Vagina (tissue), 2 donors: ENCODE data around the gene MICAL3. TPM values are rescaled to one million over a fixed set of nuclear protein-coding genes. Genes with fewer than 3 reads are reported as not detected.

Experiments
- DNase-seq, 2 donors: peaks; one replicate each; pipeline ENCODE4 v3.0.0-alpha.2; 2017; ENCODE audit errors: extremely low spot score in 2 of 2
- H3K27ac ChIP-seq: fragments of 200-600 bp; sonication (generic); one replicate; pipeline ENCODE4 v1.5.1; 2019
- H3K27me3 ChIP-seq: fragments of 200-600 bp; sonication (generic); one replicate; pipeline ENCODE4 v1.5.1; 2019
- H3K36me3 ChIP-seq, 2 donors: fragments of 200-600 bp; sonication (generic); one replicate each; pipeline ENCODE4 v1.5.1; 2017 to 2019
- H3K4me1 ChIP-seq: fragments of 200-600 bp; sonication (generic); one replicate; pipeline ENCODE4 v1.5.1; 2019
- H3K4me3 ChIP-seq, 2 donors: fragments of 200-600 bp; sonication (generic); 1 replicate in 1 of 2; 2 replicates in 1 of 2; pipeline ENCODE4 v1.5.1; 2016 to 2019
- H3K9me3 ChIP-seq: fragments of 200-600 bp; sonication (generic); one replicate; pipeline ENCODE4 v1.5.1; 2019
- POLR2A ChIP-seq, 2 donors: fragments of 450-650 bp; IDR thresholded peaks; one replicate each; pipeline ENCODE4 v1.6.1; 2017; ENCODE audit warnings: antibody characterized with exemption in 2 of 2, mild to moderate bottlenecking in 2 of 2, moderate library complexity in 2 of 2
- POLR2AphosphoS5 ChIP-seq, 2 donors: sonication (generic); formaldehyde crosslinking; IDR thresholded peaks; one replicate each; pipeline ENCODE4 v1.9.0; 2017; ENCODE audit warnings: antibody characterized with exemption in 2 of 2, mild to moderate bottlenecking in 2 of 2, low read depth in 1 of 2; ENCODE audit not compliant: insufficient read depth in 1 of 2
- intact Hi-C: fragments of 100-400 bp; cut with DNase I; formaldehyde crosslinking; loops from one replicate; pipeline ENCODE4 v1.15.1; 2023
- total RNA-seq: library from RNA; depleted of rRNA; stranded (reverse); fragments of >200 nt; gene quantifications from one replicate; pipeline ENCODE4 v1.2.3, GENCODE V29; 2016
- TF ChIP-seq, protein P1 (sequence below), 3 experiments: fragments of 450-650 bp in 2 of 3; fragments of 200-600 bp in 1 of 3; sonication (generic) in 1 of 3; IDR thresholded peaks; one replicate each; pipeline ENCODE4 v1.5.1; 2017 to 2019; ENCODE audit warnings: antibody characterized with exemption in 3 of 3, mild to moderate bottlenecking in 2 of 3, moderate library complexity in 2 of 3

The MICAL3 gene
- total RNA-seq, 1 donor from 2014 or later = 35.1 TPM

DNA sequence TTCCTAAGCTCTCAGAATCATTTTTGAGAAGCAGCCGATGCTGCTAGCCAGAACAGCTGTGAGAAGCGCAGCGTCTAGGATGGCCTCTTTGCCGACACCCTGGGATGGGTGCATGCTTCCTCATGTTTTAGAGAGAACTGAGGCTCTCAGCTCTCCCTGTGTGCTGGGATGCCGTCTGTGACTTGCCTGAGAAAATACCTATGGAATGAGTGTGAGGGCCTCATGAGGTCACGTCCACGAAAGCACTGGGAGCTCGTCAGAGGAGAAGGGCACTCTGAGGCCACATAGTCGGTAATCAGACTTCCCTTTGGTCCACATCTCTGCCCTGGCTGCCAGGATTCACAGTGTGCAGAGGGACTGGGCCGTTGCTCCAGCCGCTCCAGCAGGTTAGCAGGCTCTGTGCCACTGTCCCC lies 54.7 kb downstream of the MICAL3 start:
- no peaks in the 10 kb centered on the region for H3K9me3 ChIP-seq

DNA sequence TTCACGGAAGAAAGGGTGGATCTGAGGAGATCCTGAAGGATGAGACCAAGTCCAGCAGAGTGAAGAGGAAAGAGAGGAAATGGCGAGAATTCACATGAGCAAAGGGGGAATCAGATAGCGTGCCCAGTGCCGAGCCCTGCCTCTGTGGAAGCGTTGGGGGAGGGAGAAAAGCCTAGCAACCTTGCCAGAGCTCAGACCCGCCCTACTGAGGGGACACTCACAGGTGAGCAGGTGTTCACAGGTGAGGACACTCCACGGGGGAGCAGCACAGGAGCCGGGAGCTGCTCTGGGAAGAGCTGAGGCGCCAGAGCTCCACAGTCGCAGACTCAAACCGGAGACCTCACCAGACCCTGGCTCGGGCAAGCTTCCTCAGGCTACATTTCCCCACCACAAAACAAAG lies 56.2 kb downstream of the MICAL3 start:
- peaks cover 27% of the 10 kb centered on the region for H3K4me1 ChIP-seq
- H3K36me3 ChIP-seq = no peaks in the 10 kb centered on the region
- no peaks in the 10 kb centered on the region for H3K27me3 ChIP-seq
- TF ChIP-seq, protein P1, sequence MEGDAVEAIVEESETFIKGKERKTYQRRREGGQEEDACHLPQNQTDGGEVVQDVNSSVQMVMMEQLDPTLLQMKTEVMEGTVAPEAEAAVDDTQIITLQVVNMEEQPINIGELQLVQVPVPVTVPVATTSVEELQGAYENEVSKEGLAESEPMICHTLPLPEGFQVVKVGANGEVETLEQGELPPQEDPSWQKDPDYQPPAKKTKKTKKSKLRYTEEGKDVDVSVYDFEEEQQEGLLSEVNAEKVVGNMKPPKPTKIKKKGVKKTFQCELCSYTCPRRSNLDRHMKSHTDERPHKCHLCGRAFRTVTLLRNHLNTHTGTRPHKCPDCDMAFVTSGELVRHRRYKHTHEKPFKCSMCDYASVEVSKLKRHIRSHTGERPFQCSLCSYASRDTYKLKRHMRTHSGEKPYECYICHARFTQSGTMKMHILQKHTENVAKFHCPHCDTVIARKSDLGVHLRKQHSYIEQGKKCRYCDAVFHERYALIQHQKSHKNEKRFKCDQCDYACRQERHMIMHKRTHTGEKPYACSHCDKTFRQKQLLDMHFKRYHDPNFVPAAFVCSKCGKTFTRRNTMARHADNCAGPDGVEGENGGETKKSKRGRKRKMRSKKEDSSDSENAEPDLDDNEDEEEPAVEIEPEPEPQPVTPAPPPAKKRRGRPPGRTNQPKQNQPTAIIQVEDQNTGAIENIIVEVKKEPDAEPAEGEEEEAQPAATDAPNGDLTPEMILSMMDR (IDR thresholded peaks at IDR 0.05) = no peak
- TF ChIP-seq POLR2AphosphoS5 (IDR thresholded peaks at IDR 0.05; ENCODE audit: insufficient read depth in 1 of 2, low read depth in 1 of 2) (no peak), POLR2A (IDR thresholded peaks at IDR 0.05) (no peak)
- no peak overlapping the region for H3K4me3 ChIP-seq
- no peak for DNase-seq
- no peaks in the 10 kb centered on the region for H3K9me3 ChIP-seq
- H3K27ac ChIP-seq = no peak overlapping the region
- intact Hi-C loops = no loop called here

More for the DNA sequence above, 54.7 kb downstream of the MICAL3 start:
- Histone ChIP-seq H3K4me1 (peaks cover 36% of the 10 kb centered on the region), H3K4me3 (no peak overlapping the region), H3K27ac (no peak overlapping the region), H3K27me3 (no peaks in the 10 kb centered on the region), H3K36me3 (no peaks in the 10 kb centered on the region)
- no peak for DNase-seq
- TF ChIP-seq POLR2A (IDR thresholded peaks at IDR 0.05) = no peak
- TF ChIP-seq, protein P1 (IDR thresholded peaks at IDR 0.05) = no peak
- intact Hi-C loops = no loop called here

DNA sequence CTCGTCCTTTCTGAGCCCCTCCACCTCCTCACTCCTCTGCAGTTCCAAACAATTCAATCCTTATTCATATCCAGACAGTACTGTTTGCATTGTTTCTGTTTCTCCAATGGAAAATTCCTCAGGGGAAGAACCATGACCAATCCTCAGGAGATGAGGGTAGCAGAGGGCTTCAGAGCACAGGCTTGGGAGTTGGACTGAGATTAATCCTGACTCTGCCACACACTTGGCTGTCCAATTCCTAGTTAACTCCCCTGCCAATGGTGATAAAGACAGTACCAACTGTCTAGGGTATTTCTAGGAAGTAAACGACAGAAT lies 58.0 kb downstream of the MICAL3 start:
- H3K36me3 ChIP-seq = no peaks in the 10 kb centered on the region
- H3K27ac ChIP-seq = no peak overlapping the region
- intact Hi-C loops = no loop called here
- H3K4me1 ChIP-seq = peaks cover 10% of the 10 kb centered on the region
- TF ChIP-seq POLR2AphosphoS5 (IDR thresholded peaks at IDR 0.05; ENCODE audit: insufficient read depth in 1 of 2, low read depth in 1 of 2) (no peak), POLR2A (IDR thresholded peaks at IDR 0.05) (no peak)
- TF ChIP-seq, protein P1 (IDR thresholded peaks at IDR 0.05) = no peak
- H3K27me3 ChIP-seq = no peaks in the 10 kb centered on the region
- DNase-seq = no peak
- H3K9me3 ChIP-seq = no peaks in the 10 kb centered on the region
- H3K4me3 ChIP-seq = no peak overlapping the region

DNA sequence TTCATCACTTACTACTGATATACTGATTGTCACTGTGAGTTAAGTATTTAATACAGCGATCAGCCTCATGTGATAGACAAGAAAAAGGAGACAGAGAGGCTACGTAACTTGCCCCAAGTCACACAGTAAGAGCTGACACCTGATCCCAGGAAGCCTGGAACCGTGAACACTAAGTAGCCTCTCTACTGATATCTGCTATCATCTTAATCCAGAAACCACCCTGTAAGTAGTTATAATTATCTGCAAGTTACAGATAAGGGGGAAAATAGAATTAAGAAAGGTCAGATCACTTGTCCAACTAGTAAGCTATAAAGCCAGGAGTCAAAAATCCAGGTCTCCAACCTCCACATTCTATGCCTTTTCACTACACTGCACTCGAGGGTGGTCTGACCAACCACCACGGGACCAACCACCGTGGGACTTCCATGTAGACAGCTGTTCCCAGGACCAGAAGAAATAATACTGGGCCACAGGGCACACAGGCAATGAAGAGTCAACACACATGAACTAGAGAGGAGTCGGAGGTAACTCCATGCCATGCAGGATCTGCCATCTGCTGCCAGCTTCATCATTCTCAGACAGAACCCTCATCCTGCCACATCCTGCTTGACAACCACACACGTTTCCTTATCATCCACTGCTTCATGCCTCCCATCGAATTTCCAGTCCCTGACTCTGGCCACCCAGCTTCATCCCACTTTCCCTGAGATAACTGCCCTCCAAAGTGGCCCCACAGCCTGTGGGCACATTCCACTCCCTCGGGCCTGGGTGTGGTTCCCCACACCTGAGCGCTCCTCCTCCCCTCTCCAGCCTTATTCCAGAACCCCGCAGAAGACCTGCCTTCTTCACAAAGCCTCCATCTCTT lies 58.6 kb downstream of the MICAL3 start:
- intact Hi-C loops = no loop called here

DNA sequence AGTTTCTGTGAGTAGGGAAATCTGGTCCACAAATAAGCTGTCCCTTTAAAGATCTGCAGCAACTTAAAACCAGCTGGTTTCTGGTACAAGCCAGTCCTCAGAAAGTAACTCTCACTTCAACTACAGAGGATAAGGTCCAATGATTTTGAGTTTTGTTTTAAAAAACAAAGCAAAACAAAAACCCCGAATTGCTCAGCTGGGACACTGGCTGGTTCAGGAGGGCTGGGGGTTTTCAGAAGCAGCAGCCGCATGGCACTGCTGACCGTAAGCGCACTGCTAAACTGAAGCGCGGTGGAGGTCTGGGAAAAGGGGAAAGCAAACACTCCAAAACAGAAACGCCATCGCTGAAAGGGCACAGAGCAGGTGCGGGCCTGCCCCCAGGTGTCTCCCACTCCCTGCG lies 59.7 kb downstream of the MICAL3 start:
- Histone ChIP-seq H3K36me3 (no peaks in the 10 kb centered on the region), H3K4me1 (peaks cover 9% of the 10 kb centered on the region), H3K9me3 (no peaks in the 10 kb centered on the region), H3K4me3 (no peak overlapping the region), H3K27ac (no peak overlapping the region), H3K27me3 (no peaks in the 10 kb centered on the region)
- no peak for TF ChIP-seq POLR2AphosphoS5 (IDR thresholded peaks at IDR 0.05; ENCODE audit: insufficient read depth in 1 of 2, low read depth in 1 of 2)
- TF ChIP-seq POLR2A (IDR thresholded peaks at IDR 0.05) = no peak
- TF ChIP-seq, protein P1 (IDR thresholded peaks at IDR 0.05) = no peak
- intact Hi-C loops = no loop called here
- no peak for DNase-seq

More for the DNA sequence above, 58.6 kb downstream of the MICAL3 start:
- no peak overlapping the region for H3K27ac ChIP-seq
- peaks cover 9% of the 10 kb centered on the region for H3K4me1 ChIP-seq
- DNase-seq = no peak
- H3K4me3 ChIP-seq = no peak overlapping the region
- no peaks in the 10 kb centered on the region for H3K36me3 ChIP-seq
- no peaks in the 10 kb centered on the region for H3K9me3 ChIP-seq
- H3K27me3 ChIP-seq = no peaks in the 10 kb centered on the region
- no peak for TF ChIP-seq POLR2A (IDR thresholded peaks at IDR 0.05)
